Activated naive CD4-positive, alpha-beta T cell treated with anti-CD3 and anti-CD28 coated beads, Interleukin-2, amount 10 ng/mL, durations not matched to agents 7 days and 5 days (primary cell): ENCODE measurements around the gene FAM174C.

Experiments used
- CTCF ChIA-PET: fragments of 350-600 bp; sonication (Branson Sonifier 250); formaldehyde crosslinking; loops from one replicate; lab custom pipeline; 2021; ENCODE audit warnings: antibody characterized with exemption; lab: Charles Lee
- DNase-seq: peaks from one replicate; pipeline ENCODE4 v3.0.0-alpha.2; 2020
- H3K27ac Mint-ChIP-seq: one replicate; pipeline ENCODE4 v1.8.0; 2021; ENCODE audit warnings: mild to moderate bottlenecking, moderate library complexity, mixed read lengths
- H3K27me3 Mint-ChIP-seq: one replicate; pipeline ENCODE4 v1.8.0; 2021; ENCODE audit warnings: mild to moderate bottlenecking, mixed read lengths
- H3K36me3 Mint-ChIP-seq: one replicate; pipeline ENCODE4 v1.8.0; 2021; ENCODE audit warnings: mixed read lengths
- H3K4me1 Mint-ChIP-seq: one replicate; pipeline ENCODE4 v1.8.0; 2021; ENCODE audit warnings: mixed read lengths
- H3K4me3 Mint-ChIP-seq: one replicate; pipeline ENCODE4 v1.8.0; 2021; ENCODE audit warnings: mild to moderate bottlenecking, moderate library complexity, mixed read lengths
- H3K9me3 Mint-ChIP-seq: one replicate; pipeline ENCODE4 v1.8.0; 2021; ENCODE audit warnings: mixed read lengths

Gene FAM174C

GRCh38 chr19:1259206-1259875 lies 16.0 kb upstream of the FAM174C start:
- Mint-ChIP-seq H3K9me3 (no peaks in the 10 kb centered on the region), H3K36me3 (peaks cover 29% of the 10 kb centered on the region), H3K4me1 (peaks cover 64% of the 10 kb centered on the region), H3K27me3 (no peaks in the 10 kb centered on the region), H3K27ac (peak overlapping the region; percentile 98), H3K4me3 (peak overlapping the region; percentile 89)
- CTCF ChIA-PET, result interaction anchor here (5.0 kb wide), 1 partner anchor 7 kb away, joined by 17 read pairs; no protein-coding TSS in a partner anchor
- DNase-seq, result peak; percentile 86

- DNase-seq, result peak; percentile 72
- H3K36me3 Mint-ChIP-seq, result peaks cover 22% of the 10 kb centered on the region
- peak overlapping the region; percentile 98 for H3K27ac Mint-ChIP-seq
- peak overlapping the region; percentile 94 for H3K4me3 Mint-ChIP-seq
- no peaks in the 10 kb centered on the region for H3K9me3 Mint-ChIP-seq
- CTCF ChIA-PET, result no interaction called here
- H3K4me1 Mint-ChIP-seq, result peaks cover 61% of the 10 kb centered on the region
- no peaks in the 10 kb centered on the region for H3K27me3 Mint-ChIP-seq
Measured at GRCh38 chr19:1259876-1260748, 15.2 kb upstream of the FAM174C start.

GRCh38 chr19:1260749-1261537 lies 14.4 kb upstream of the FAM174C start:
- CTCF ChIA-PET, result interaction anchor here (2.7 kb wide), 1 partner anchor 17 kb away, joined by 18 read pairs; no protein-coding TSS in a partner anchor
- H3K36me3 Mint-ChIP-seq, result peaks cover 21% of the 10 kb centered on the region
- peaks cover 65% of the 10 kb centered on the region for H3K4me1 Mint-ChIP-seq

GRCh38 chr19:1261538-1261797 lies 13.9 kb upstream of the FAM174C start:
- Mint-ChIP-seq H3K4me1 (peaks cover 67% of the 10 kb centered on the region), H3K27me3 (no peaks in the 10 kb centered on the region), H3K27ac (peak overlapping the region; percentile 95), H3K36me3 (peaks cover 18% of the 10 kb centered on the region), H3K9me3 (no peaks in the 10 kb centered on the region), H3K4me3 (peak overlapping the region; percentile 94)
- CTCF ChIA-PET, result interaction anchor here (2.7 kb wide), 1 partner anchor 17 kb away, joined by 18 read pairs; no protein-coding TSS in a partner anchor
- DNase-seq, result peak; percentile 54

More at GRCh38 chr19:1260749-1261537, 14.4 kb upstream of the FAM174C start:
- no peaks in the 10 kb centered on the region for H3K9me3 Mint-ChIP-seq
- H3K4me3 Mint-ChIP-seq, result peak overlapping the region; percentile 94
- H3K27me3 Mint-ChIP-seq, result no peaks in the 10 kb centered on the region
- DNase-seq, result peak; percentile 97
- H3K27ac Mint-ChIP-seq, result peak overlapping the region; percentile 98

- H3K4me1 Mint-ChIP-seq, result peaks cover 67% of the 10 kb centered on the region
- peak overlapping the region; percentile 94 for H3K4me3 Mint-ChIP-seq
- H3K27ac Mint-ChIP-seq, result peak overlapping the region; percentile 95
- H3K27me3 Mint-ChIP-seq, result peaks cover under 1% of the 10 kb centered on the region
- no peaks in the 10 kb centered on the region for H3K9me3 Mint-ChIP-seq
- no peak for DNase-seq
- CTCF ChIA-PET, result interaction anchor here (2.7 kb wide), 1 partner anchor 18 kb away, joined by 18 read pairs; no protein-coding TSS in a partner anchor
- peaks cover 18% of the 10 kb centered on the region for H3K36me3 Mint-ChIP-seq
Measured at GRCh38 chr19:1261798-1262622, 13.3 kb upstream of the FAM174C start.

- H3K27me3 Mint-ChIP-seq, result peaks cover 7% of the 10 kb centered on the region
- CTCF ChIA-PET, result interaction anchor here (2.7 kb wide), 1 partner anchor 19 kb away, joined by 18 read pairs; no protein-coding TSS in a partner anchor
- peaks cover 13% of the 10 kb centered on the region for H3K36me3 Mint-ChIP-seq
- no peak for DNase-seq
- H3K9me3 Mint-ChIP-seq, result no peaks in the 10 kb centered on the region
- H3K4me3 Mint-ChIP-seq, result peak overlapping the region; percentile 40
- peaks cover 69% of the 10 kb centered on the region for H3K4me1 Mint-ChIP-seq
- H3K27ac Mint-ChIP-seq, result no peak overlapping the region
Measured at GRCh38 chr19:1262623-1263123, 12.7 kb upstream of the FAM174C start.

- Mint-ChIP-seq H3K4me1 (peaks cover 67% of the 10 kb centered on the region), H3K36me3 (peaks cover 10% of the 10 kb centered on the region), H3K27me3 (peaks cover 9% of the 10 kb centered on the region), H3K27ac (peak overlapping the region; percentile 58), H3K9me3 (no peaks in the 10 kb centered on the region), H3K4me3 (peak overlapping the region; percentile 50)
- DNase-seq, result no peak
- CTCF ChIA-PET, result interaction anchor here (2.7 kb wide), 1 partner anchor 19 kb away, joined by 18 read pairs; no protein-coding TSS in a partner anchor
Measured at GRCh38 chr19:1263188-1263587, 12.1 kb upstream of the FAM174C start.

- CTCF ChIA-PET, result interaction anchor here (1.4 to 6.5 kb wide), 2 partner anchors 14 to 21 kb away, joined by 3 to 295 read pairs; partner anchors contain the start of gene ATP5F1D
- peaks cover 61% of the 10 kb centered on the region for H3K4me1 Mint-ChIP-seq
- H3K27ac Mint-ChIP-seq, result peak overlapping the region; percentile 52
- no peaks in the 10 kb centered on the region for H3K9me3 Mint-ChIP-seq
- H3K36me3 Mint-ChIP-seq, result peaks cover 5% of the 10 kb centered on the region
- peak overlapping the region; percentile 52 for H3K4me3 Mint-ChIP-seq
- DNase-seq, result no peak
- H3K27me3 Mint-ChIP-seq, result peaks cover 9% of the 10 kb centered on the region
Measured at GRCh38 chr19:1264801-1265614, 10.3 kb upstream of the FAM174C start.

GRCh38 chr19:1265615-1266128 lies 9.7 kb upstream of the FAM174C start:
- Mint-ChIP-seq H3K9me3 (no peaks in the 10 kb centered on the region), H3K4me3 (peak overlapping the region; percentile 62), H3K36me3 (peaks cover 12% of the 10 kb centered on the region), H3K27ac (peak overlapping the region; percentile 45), H3K4me1 (peaks cover 67% of the 10 kb centered on the region), H3K27me3 (peaks cover 9% of the 10 kb centered on the region)
- CTCF ChIA-PET, result interaction anchor here (1.4 to 6.5 kb wide), 4 partner anchors 9 to 22 kb away, joined by 3 to 295 read pairs (median 18); partner anchors contain the start of gene ATP5F1D
- DNase-seq, result peak; percentile 61

- H3K36me3 Mint-ChIP-seq, result peaks cover 18% of the 10 kb centered on the region
- peak overlapping the region; percentile 62 for H3K4me3 Mint-ChIP-seq
- H3K27me3 Mint-ChIP-seq, result peaks cover 9% of the 10 kb centered on the region
- CTCF ChIA-PET, result interaction anchor here (0.8 to 6.5 kb wide), 11 partner anchors 9 to 282 kb away, joined by 3 to 295 read pairs (median 3); partner anchors contain the start of genes ATP5F1D, CBARP, CNN2 and WDR18
- H3K4me1 Mint-ChIP-seq, result peaks cover 72% of the 10 kb centered on the region
- H3K9me3 Mint-ChIP-seq, result no peaks in the 10 kb centered on the region
- H3K27ac Mint-ChIP-seq, result peak overlapping the region; percentile 45
- peak; percentile 90 for DNase-seq
Measured at GRCh38 chr19:1266129-1266915, 9.0 kb upstream of the FAM174C start.

GRCh38 chr19:1266916-1267476 lies 8.3 kb upstream of the FAM174C start:
- peaks cover 9% of the 10 kb centered on the region for H3K27me3 Mint-ChIP-seq
- H3K36me3 Mint-ChIP-seq, result peaks cover 24% of the 10 kb centered on the region
- peak overlapping the region; percentile 53 for H3K4me3 Mint-ChIP-seq
- H3K27ac Mint-ChIP-seq, result no peak overlapping the region
- H3K9me3 Mint-ChIP-seq, result no peaks in the 10 kb centered on the region
- CTCF ChIA-PET, result interaction anchor here (0.8 to 6.5 kb wide), 10 partner anchors 10 to 283 kb away, joined by 3 to 295 read pairs (median 3); partner anchors contain the start of genes ATP5F1D, CBARP, CNN2 and WDR18
- peak; percentile 75 for DNase-seq
- H3K4me1 Mint-ChIP-seq, result peaks cover 72% of the 10 kb centered on the region
